Smooth muscle cell (in vitro differentiated cells): ENCODE measurements around the gene ATP5MC3. TPM values are rescaled to one million over a fixed set of nuclear protein-coding genes. Genes with fewer than 3 reads are reported as not detected.
A peak's percentile ranks its signal among the peaks of the same experiment; 100 is the strongest.

Source experiments
- DNase-seq: peaks from one replicate; lab custom pipeline; 2025; ENCODE audit not compliant: unreplicated experiment; lab: John Stamatoyannopoulos, UW
- H2AFZ ChIP-seq: fragments of 200-600 bp; sonication (generic); 2 replicates; pipeline ENCODE4 v1.6.0; 2016; ENCODE audit warnings: antibody characterized with exemption, low read depth, mild to moderate bottlenecking
- H3F3A ChIP-seq: fragments of 200-600 bp; sonication (generic); 2 replicates; pipeline ENCODE4 v1.6.0; 2017; ENCODE audit warnings: antibody characterized with exemption, low read depth
- H3K27ac ChIP-seq: fragments of 200-600 bp; sonication (generic); 2 replicates; pipeline ENCODE4 v1.5.1; 2016; ENCODE audit warnings: low read depth, mild to moderate bottlenecking
- H3K27me3 ChIP-seq: fragments of 200-600 bp; sonication (generic); 2 replicates; pipeline ENCODE4 v1.6.1; 2016; ENCODE audit warnings: low read depth, mild to moderate bottlenecking
- H3K36me3 ChIP-seq: fragments of 200-600 bp; sonication (generic); 2 replicates; pipeline ENCODE4 v1.5.1; 2016; ENCODE audit warnings: low read depth
- H3K4me1 ChIP-seq: fragments of 200-600 bp; sonication (generic); 2 replicates; pipeline ENCODE4 v1.5.1; 2016; ENCODE audit warnings: low read depth
- H3K4me2 ChIP-seq: fragments of 200-600 bp; sonication (generic); 2 replicates; pipeline ENCODE4 v1.6.0; 2016; ENCODE audit warnings: mild to moderate bottlenecking
- H3K4me3 ChIP-seq: fragments of 200-600 bp; sonication (generic); 2 replicates; pipeline ENCODE4 v1.5.1; 2016; ENCODE audit warnings: mild to moderate bottlenecking
- H3K79me2 ChIP-seq: fragments of 200-600 bp; sonication (generic); 2 replicates; pipeline ENCODE4 v1.6.0; 2016; ENCODE audit warnings: low read depth, mild to moderate bottlenecking
- H3K9ac ChIP-seq: fragments of 200-600 bp; sonication (generic); 2 replicates; pipeline ENCODE4 v1.6.0; 2016; ENCODE audit warnings: low read depth
- H3K9me3 ChIP-seq: fragments of 200-600 bp; sonication (generic); replicated peaks from 2 replicates; pipeline ENCODE4 v1.5.1; 2016; ENCODE audit warnings: low read depth
- H4K20me1 ChIP-seq: fragments of 200-600 bp; sonication (generic); 2 replicates; pipeline ENCODE4 v1.6.0; 2016; ENCODE audit warnings: low read depth
- WGBS: methylation state at CpG from one replicate; pipeline ENCODE4 v1.1.7; 2016; ENCODE audit warnings: low lambda C conversion rate; 5-methylcytosine and 5-hydroxymethylcytosine counted together
- polyA plus RNA-seq: library from polyadenylated mRNA; unstranded; fragments of >200 nt; fragmentation: Nextera tagmentation; extraction: Ambion mirVana; gene quantifications from 2 replicates; pipeline ENCODE4 v1.2.1, GENCODE V29; 2016
- total RNA-seq: library from RNA; depleted of rRNA; stranded (reverse); fragments of >200 nt; gene quantifications from 2 replicates; pipeline ENCODE4 v1.2.3, GENCODE V29; 2014
- TF ChIP-seq, protein P1 (sequence below): fragments of 200-600 bp; sonication (generic); IDR thresholded peaks from 2 replicates; pipeline ENCODE4 v1.5.1; 2017; ENCODE audit warnings: borderline replicate concordance, mild to moderate bottlenecking, antibody characterized with exemption; ENCODE audit not compliant: insufficient read depth, poor library complexity, severe bottlenecking

Gene ATP5MC3
- total and polyA plus RNA-seq, 2 experiments from 2014 or later, result 251 to 519 TPM

DNA sequence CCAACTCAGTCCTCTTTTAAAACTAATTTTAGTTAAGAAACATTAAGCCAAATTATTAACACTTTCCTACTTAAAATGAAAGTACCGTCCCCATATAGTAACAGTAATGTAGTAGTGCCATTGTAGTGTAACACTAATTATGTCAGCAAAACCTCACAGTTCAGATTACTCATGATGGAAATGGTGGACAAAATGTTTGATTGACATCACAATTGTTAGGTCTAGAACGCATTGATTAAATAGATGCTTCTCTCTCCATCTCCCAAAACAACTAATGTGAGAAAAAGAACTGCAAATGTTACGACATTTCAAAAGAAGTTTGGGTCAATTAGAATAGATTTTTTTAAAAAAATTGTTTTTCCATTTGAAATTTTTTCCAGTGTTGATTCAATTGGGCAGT, 12.3 kb downstream of the ATP5MC3 start:
- no peak overlapping the region for H2AFZ ChIP-seq
- WGBS, result 53% methylated on average over 3 of the region's 3 CpGs
- H3K4me1 ChIP-seq, result peaks cover 7% of the 10 kb centered on the region
- no peaks in the 10 kb centered on the region for H3K36me3 ChIP-seq
- peaks cover 29% of the 10 kb centered on the region for H4K20me1 ChIP-seq
- no peak for DNase-seq
- no peak overlapping the region for H3K27ac ChIP-seq
- H3K4me2 ChIP-seq, result peak overlapping the region; percentile 86
- peaks cover 42% of the 10 kb centered on the region for H3K79me2 ChIP-seq
- TF ChIP-seq, protein P1, sequence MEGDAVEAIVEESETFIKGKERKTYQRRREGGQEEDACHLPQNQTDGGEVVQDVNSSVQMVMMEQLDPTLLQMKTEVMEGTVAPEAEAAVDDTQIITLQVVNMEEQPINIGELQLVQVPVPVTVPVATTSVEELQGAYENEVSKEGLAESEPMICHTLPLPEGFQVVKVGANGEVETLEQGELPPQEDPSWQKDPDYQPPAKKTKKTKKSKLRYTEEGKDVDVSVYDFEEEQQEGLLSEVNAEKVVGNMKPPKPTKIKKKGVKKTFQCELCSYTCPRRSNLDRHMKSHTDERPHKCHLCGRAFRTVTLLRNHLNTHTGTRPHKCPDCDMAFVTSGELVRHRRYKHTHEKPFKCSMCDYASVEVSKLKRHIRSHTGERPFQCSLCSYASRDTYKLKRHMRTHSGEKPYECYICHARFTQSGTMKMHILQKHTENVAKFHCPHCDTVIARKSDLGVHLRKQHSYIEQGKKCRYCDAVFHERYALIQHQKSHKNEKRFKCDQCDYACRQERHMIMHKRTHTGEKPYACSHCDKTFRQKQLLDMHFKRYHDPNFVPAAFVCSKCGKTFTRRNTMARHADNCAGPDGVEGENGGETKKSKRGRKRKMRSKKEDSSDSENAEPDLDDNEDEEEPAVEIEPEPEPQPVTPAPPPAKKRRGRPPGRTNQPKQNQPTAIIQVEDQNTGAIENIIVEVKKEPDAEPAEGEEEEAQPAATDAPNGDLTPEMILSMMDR, result no peak
- H3K9ac ChIP-seq, result peak overlapping the region; percentile 71
- no peaks in the 10 kb centered on the region for H3K27me3 ChIP-seq
- no peaks in the 10 kb centered on the region for H3K9me3 ChIP-seq
- H3K4me3 ChIP-seq, result peak overlapping the region; percentile 94
- no peaks in the 10 kb centered on the region for H3F3A ChIP-seq

DNA sequence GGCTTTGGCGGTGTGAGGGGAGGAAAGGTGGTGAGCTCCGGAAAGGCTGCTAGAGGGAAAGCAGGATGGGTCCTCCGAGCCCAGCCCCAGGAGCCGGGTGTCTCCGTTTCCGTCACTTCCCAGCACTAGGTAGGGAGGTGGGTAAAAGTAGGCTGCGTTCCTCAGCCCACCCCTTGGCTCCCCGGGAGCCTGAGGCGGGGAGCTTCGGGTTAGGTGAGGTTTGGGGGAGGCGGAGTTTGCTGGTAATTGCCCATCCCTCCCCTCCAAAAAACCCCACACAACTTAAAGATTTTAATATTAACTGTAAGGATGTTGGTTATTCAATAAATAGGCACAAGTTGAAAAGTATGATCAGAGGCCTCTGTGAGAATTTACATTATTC, 13.0 kb downstream of the ATP5MC3 start:
- Histone ChIP-seq H2AFZ (peak overlapping the region; percentile 80), H3K9ac (peak overlapping the region; percentile 71), H3K27me3 (no peaks in the 10 kb centered on the region), H3K4me2 (peak overlapping the region; percentile 86), H3K27ac (peak overlapping the region; percentile 31), H4K20me1 (peaks cover 34% of the 10 kb centered on the region), H3K4me3 (peak overlapping the region; percentile 94), H3K79me2 (peaks cover 48% of the 10 kb centered on the region), H3K9me3 (no peaks in the 10 kb centered on the region), H3K36me3 (no peaks in the 10 kb centered on the region), H3F3A (no peaks in the 10 kb centered on the region), H3K4me1 (peaks cover 7% of the 10 kb centered on the region)
- WGBS, result under 1% methylated on average over 11 of the region's 11 CpGs
- TF ChIP-seq, protein P1, result no peak
- DNase-seq, result no peak

DNA sequence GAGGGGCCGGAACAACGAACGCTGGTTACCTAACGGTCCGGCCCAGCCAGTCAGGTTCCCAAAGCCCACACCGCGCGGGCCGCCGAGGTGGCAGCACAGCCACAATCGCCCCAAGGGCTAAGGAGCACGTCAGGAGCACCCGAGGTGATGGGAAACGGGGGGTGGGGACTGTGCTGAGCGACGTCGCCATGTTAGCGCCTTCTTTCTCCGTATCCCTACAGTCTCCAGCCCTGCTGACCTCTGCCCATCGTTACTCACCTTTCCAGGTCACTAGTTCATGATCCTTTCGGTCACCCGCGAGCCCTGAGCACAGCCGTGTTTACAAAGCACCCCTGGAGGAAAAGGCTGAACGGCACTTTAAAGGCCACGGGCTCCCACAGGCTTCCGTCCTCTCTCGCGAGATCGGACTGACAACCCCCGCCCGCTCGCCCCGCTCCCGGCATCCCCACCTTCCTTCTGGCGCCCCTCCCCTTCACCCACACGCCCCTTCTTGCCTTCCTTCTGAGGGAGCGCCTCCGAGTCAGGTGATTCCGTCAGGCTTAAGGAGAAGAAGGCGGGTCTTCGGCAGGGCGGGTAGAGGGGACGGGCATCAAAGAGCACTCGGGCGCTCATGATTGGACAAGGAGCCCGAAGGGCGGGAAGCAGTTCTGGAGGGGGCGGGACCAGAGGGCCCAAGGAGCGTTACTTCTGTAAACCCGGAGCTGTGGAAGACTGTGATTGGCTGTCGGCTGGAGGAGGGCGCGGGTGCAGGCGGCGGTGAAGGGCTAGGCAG, 13.5 kb downstream of the ATP5MC3 start, which contains the start of gene ATF2:
Gene ATF2 (minus strand): TSS at position 412 of the 772 bp plus-strand sequence. CDS start 31,760 bp downstream, outside the sequence.
- Histone ChIP-seq H3K36me3 (no peaks in the 10 kb centered on the region), H2AFZ (peak within 1 kb of the TSS; percentile 97), H3K4me2 (peak within 1 kb of the TSS; percentile 98), H3K79me2 (peaks cover 54% of the 10 kb centered on the region), H3K27ac (peak within 1 kb of the TSS; percentile 92), H3K9ac (peak within 1 kb of the TSS; percentile 99), H3F3A (no peaks in the 10 kb centered on the region), H3K4me3 (peak within 1 kb of the TSS; percentile 94), H3K27me3 (no peaks in the 10 kb centered on the region), H3K4me1 (peaks cover 7% of the 10 kb centered on the region), H4K20me1 (peaks cover 38% of the 10 kb centered on the region), H3K9me3 (no peaks in the 10 kb centered on the region)
- TF ChIP-seq, protein P1, result no peak
- peak; percentile 89 for DNase-seq
- WGBS, result 1% methylated on average over 51 of the region's 56 CpGs
